GM13976 (cell line): ENCODE data around the gene MSI2.

ENCODE experiments used
- DNase-seq: peaks from one replicate; pipeline ENCODE4 v3.0.0; 2012; ENCODE audit warnings: low spot score
- in situ Hi-C: fragments of 300-500 bp; cut with MboI; formaldehyde crosslinking; loops from one replicate; pipeline ENCODE4 v1.12.0; 2022; ENCODE audit warnings: low sequenced_read_pairs, mixed read lengths, inconsistent platforms; ENCODE audit not compliant: unreplicated experiment
- TF ChIP-seq, protein P1 (sequence below): IDR thresholded peaks from 2 replicates; pipeline ENCODE4 v1.5.1; 2012; ENCODE audit warnings: borderline replicate concordance, mild to moderate bottlenecking; ENCODE audit not compliant: insufficient read depth; ENCODE audit errors: extremely low read depth, missing control alignments, control extremely low read depth

MSI2 gene

DNA sequence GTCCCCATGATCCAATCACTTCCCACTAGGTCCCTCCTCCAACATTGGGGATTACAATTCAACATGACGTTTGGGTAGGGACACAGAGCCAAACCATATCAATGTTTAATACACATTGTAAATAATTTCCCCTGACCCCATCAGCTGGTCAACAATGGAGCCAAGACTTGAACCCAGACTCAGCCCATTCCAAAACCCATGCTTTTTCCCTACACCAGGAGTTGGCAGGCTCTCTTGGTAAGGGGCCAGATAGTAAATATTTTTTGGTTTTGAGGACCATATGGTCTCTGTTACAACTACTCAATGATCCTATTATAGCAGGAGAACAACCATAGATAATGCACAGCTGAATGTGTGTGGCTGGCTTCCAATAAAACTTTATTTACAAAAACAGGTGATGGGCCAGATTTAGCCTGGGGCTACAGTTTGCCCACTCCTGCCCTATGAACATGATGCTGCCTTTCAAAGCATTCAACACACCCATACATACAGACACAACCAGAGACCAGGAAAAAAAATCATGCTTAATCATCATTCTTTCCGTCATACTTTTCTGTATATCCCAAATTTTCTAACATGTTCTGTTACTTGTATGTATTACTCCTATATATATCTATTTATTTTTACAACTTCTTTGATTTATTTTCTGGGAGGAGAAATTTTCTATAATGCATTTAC is 22.1 kb upstream of the MSI2 start:
- TF ChIP-seq, protein P1, sequence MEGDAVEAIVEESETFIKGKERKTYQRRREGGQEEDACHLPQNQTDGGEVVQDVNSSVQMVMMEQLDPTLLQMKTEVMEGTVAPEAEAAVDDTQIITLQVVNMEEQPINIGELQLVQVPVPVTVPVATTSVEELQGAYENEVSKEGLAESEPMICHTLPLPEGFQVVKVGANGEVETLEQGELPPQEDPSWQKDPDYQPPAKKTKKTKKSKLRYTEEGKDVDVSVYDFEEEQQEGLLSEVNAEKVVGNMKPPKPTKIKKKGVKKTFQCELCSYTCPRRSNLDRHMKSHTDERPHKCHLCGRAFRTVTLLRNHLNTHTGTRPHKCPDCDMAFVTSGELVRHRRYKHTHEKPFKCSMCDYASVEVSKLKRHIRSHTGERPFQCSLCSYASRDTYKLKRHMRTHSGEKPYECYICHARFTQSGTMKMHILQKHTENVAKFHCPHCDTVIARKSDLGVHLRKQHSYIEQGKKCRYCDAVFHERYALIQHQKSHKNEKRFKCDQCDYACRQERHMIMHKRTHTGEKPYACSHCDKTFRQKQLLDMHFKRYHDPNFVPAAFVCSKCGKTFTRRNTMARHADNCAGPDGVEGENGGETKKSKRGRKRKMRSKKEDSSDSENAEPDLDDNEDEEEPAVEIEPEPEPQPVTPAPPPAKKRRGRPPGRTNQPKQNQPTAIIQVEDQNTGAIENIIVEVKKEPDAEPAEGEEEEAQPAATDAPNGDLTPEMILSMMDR, result no peak
- DNase-seq, result no peak
- in situ Hi-C loops, result no loop called here

DNA sequence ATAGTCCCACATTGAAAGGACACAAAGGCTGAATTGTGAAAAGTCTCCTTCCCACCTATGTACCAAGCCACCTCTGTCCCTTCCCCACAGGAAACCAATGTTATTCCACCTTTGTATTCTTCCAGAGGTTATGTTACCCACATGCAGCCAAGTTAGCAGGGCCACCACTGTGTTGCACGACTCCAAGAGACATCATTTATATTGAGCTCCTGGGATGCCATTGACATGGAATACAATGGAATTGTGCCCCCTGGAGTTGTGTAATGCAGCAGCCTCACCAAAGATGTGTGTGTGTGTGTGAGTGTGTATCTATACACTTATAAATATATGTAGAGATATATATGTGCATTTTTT is 21.6 kb upstream of the MSI2 start:
- TF ChIP-seq, protein P1, result no peak
- no peak for DNase-seq
- in situ Hi-C loops, result no loop called here

DNA sequence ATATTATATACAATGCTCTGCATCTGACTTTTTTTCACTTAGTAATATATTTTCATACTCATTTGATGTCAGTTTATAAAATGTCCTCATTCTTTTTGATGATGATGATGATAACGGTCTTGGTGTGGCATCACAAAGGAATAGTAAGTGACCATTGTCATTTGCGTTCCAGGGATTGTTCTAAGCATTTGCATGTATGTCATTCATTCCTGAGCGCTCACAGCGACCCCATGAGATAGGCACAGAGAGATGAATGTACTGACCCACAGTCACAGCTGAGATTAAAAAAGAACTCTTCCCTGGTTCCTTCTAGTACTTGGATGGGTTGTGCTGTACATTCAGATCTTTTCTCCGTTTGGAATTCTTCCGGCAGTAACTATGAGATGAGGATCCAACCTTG is 21.2 kb upstream of the MSI2 start:
- TF ChIP-seq, protein P1, result no peak
- in situ Hi-C loops, result no loop called here
- DNase-seq, result no peak

- TF ChIP-seq, protein P1, result no peak
- no peak for DNase-seq
- in situ Hi-C loops, result no loop called here
Observed at GRCh38 chr17:57236686-57237299, 19.5 kb upstream of the MSI2 start.

GRCh38 chr17:57240648-57241047 is 15.7 kb upstream of the MSI2 start:
- TF ChIP-seq, protein P1, result no peak
- in situ Hi-C loops, result loop anchor here (5.0 to 10.0 kb wide), 2 partner anchors 424 to 507 kb away; partner anchors contain the start of gene CCDC182
- DNase-seq, result no peak

DNA sequence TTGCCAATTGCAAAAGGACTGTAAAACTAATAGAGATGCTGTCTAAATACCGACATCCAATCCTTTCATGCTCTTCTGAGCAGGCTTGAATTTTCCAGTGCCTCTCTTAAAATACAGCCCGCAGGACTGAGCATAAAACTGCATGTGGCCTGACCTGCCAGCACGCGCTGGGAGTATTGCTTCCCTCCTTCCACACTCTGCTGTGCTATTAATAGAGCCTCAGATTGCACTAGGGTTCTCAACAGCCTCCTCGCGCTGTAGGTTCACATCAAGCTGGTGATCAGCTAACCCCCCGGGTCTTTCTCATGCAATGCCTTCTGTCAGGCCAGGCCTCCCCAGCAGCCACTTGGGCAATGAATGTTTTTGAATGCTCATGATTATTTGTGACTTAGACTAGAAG is 14.2 kb upstream of the MSI2 start:
- in situ Hi-C loops, result loop anchor here (5.0 to 10.0 kb wide), 2 partner anchors 423 to 505 kb away; partner anchors contain the start of gene CCDC182
- no peak for DNase-seq
- TF ChIP-seq, protein P1, result no peak
